HEK293 (cell line): ENCODE data around the gene MTERF4.

Source experiments
- CTCF ChIP-seq: fragments of 450-650 bp; formaldehyde crosslinking; IDR thresholded peaks from 2 replicates; pipeline ENCODE4 v1.5.1; 2016; ENCODE audit warnings: missing biosample characterization, missing genetic modification characterization
- HOXA7 ChIP-seq: sonication (generic); formaldehyde crosslinking; IDR thresholded peaks from 2 replicates; pipeline ENCODE4 v1.8.1; 2022; ENCODE audit warnings: missing genetic modification reagents, borderline replicate concordance
- REST ChIP-seq: fragments of 450-650 bp; formaldehyde crosslinking; IDR thresholded peaks from 2 replicates; pipeline ENCODE4 v1.5.1; 2016; ENCODE audit warnings: missing biosample characterization, missing genetic modification characterization
- YY1 ChIP-seq: fragments of 450-650 bp; formaldehyde crosslinking; IDR thresholded peaks from 2 replicates; pipeline ENCODE4 v1.5.1; 2018; ENCODE audit warnings: missing biosample characterization, missing genetic modification characterization
- ZBTB26 ChIP-seq: fragments of 450-650 bp; formaldehyde crosslinking; optimal IDR thresholded peaks from 2 replicates; pipeline ENCODE3; 2016; ENCODE audit warnings: missing biosample characterization, mild to moderate bottlenecking, missing genetic modification characterization
- ZNF174 ChIP-seq: fragments of 450-650 bp; formaldehyde crosslinking; IDR thresholded peaks from 2 replicates; pipeline ENCODE4 v1.5.0; 2017; ENCODE audit warnings: missing biosample characterization, mild to moderate bottlenecking, missing genetic modification characterization
- ZNF302 ChIP-seq: fragments of 450-650 bp; formaldehyde crosslinking; IDR thresholded peaks from 2 replicates; pipeline ENCODE4 v1.5.1; 2016; ENCODE audit warnings: missing biosample characterization, missing genetic modification characterization, low read depth
- ZNF76 ChIP-seq: fragments of 450-650 bp; formaldehyde crosslinking; IDR thresholded peaks from 2 replicates; pipeline ENCODE4; 2016; ENCODE audit warnings: low read depth, missing biosample characterization, missing genetic modification characterization, borderline replicate concordance

- no peak for TF ChIP-seq CTCF (tag by site-specific recombination)
- no peak for TF ChIP-seq ZBTB26 (tag by site-specific recombination)
- TF ChIP-seq REST, result no peak
- TF ChIP-seq ZNF76 (tag by site-specific recombination), result no peak
- TF ChIP-seq ZNF174 (tag by site-specific recombination), result no peak
- TF ChIP-seq YY1 (tag by site-specific recombination), result no peak
- no peak for TF ChIP-seq ZNF302 (tag by site-specific recombination)
- no peak for TF ChIP-seq HOXA7 (CRISPR knock-in tag)
Measured at GRCh38 chr2:241052677-241053360, 49.3 kb downstream of the MTERF4 start.
